H1 (cell line): ENCODE measurements around the gene GRIP1. TPM values are rescaled to one million over a fixed set of nuclear protein-coding genes. Genes with fewer than 3 reads are reported as not detected.

Experiments
- CTCF ChIA-PET: fragments of 300-600 bp; sonication (Branson Sonifier 250); formaldehyde crosslinking; loops from one replicate; lab custom pipeline; 2021; ENCODE audit not compliant: partially characterized antibody; lab: Charles Lee
- POLR2A ChIA-PET: fragments of 300-600 bp; sonication (Branson Sonifier 250); formaldehyde crosslinking; loops from one replicate; lab custom pipeline; 2021; ENCODE audit warnings: inconsistent platforms; ENCODE audit not compliant: partially characterized antibody; lab: Charles Lee
- DNase-seq, 2 experiments: peaks; one replicate each; pipeline versions ENCODE4 v3.0.0 to v3.0.0-alpha.2; 2010 to 2022; ENCODE audit warnings: low spot score in 2 of 2, low read depth in 1 of 2, mixed read lengths in 1 of 2
- FAIRE-seq: peaks from 2 replicates; lab custom pipeline; 2011; peaks lifted over from hg19 to GRCh38; lab: Jason Lieb, UNC
- H2AFZ ChIP-seq: 2 replicates; pipeline ENCODE4 v1.8.1; 2012; ENCODE audit warnings: low read length, inconsistent platforms
- H2AK5ac ChIP-seq: 2 replicates; pipeline ENCODE4 v1.6.1; 2013; ENCODE audit warnings: low read depth, low read length
- H2BK120ac ChIP-seq: replicated peaks from 2 replicates; pipeline ENCODE3; 2013; ENCODE audit warnings: low read depth, low read length, inconsistent platforms
- H2BK12ac ChIP-seq: 2 replicates; pipeline ENCODE4 v1.6.1; 2013; ENCODE audit warnings: low read depth, low read length
- H2BK15ac ChIP-seq: 2 replicates; pipeline ENCODE4 v1.6.1; 2013; ENCODE audit warnings: low read length
- H2BK20ac ChIP-seq: 2 replicates; pipeline ENCODE4 v1.6.1; 2013; ENCODE audit warnings: low read length
- H2BK5ac ChIP-seq: 2 replicates; pipeline ENCODE4 v1.6.1; 2013; ENCODE audit warnings: low read depth, low read length
- H3K14ac ChIP-seq: 2 replicates; pipeline ENCODE4 v1.6.1; 2013; ENCODE audit warnings: inconsistent platforms; ENCODE audit not compliant: insufficient read length
- H3K18ac ChIP-seq: 2 replicates; pipeline ENCODE4 v1.6.1; 2013; ENCODE audit warnings: low read length; ENCODE audit errors: extremely low read depth
- H3K23ac ChIP-seq: 2 replicates; pipeline ENCODE4 v1.6.1; 2013; ENCODE audit warnings: inconsistent platforms; ENCODE audit not compliant: insufficient read length
- H3K23me2 ChIP-seq: 2 replicates; pipeline ENCODE4 v1.6.1; 2013; ENCODE audit warnings: low read depth, low read length
- H3K27ac ChIP-seq: 2 replicates; pipeline ENCODE4 v1.6.1; 2011; ENCODE audit warnings: low read depth, low read length, inconsistent platforms
- H3K27me3 ChIP-seq, 4 experiments: replicated peaks in 1 of 4; 1 replicate in 1 of 4; 2 replicates in 3 of 4; pipeline versions ENCODE4 v1.6.1 to v1.8.1; 2011 to 2013; ENCODE audit warnings: low read length in 3 of 4, mild to moderate bottlenecking in 3 of 4, inconsistent platforms in 2 of 4, mixed read lengths in 2 of 4, moderate library complexity in 1 of 4; ENCODE audit not compliant: control insufficient read depth in 3 of 4, insufficient read depth in 3 of 4; ENCODE audit errors: extremely low read depth in 1 of 4
- H3K36me3 ChIP-seq, 4 experiments: 2 replicates each; pipeline versions ENCODE4 v1.6.1 to v1.8.1; 2011 to 2013; ENCODE audit warnings: mild to moderate bottlenecking in 4 of 4, low read length in 3 of 4, moderate library complexity in 2 of 4, control low read depth in 1 of 4, inconsistent platforms in 1 of 4; ENCODE audit not compliant: insufficient read depth in 4 of 4, control insufficient read depth in 2 of 4
- H3K4ac ChIP-seq: replicated peaks from 2 replicates; pipeline ENCODE3; 2013; ENCODE audit warnings: low read length, low read depth, mixed read lengths, inconsistent platforms; ENCODE audit not compliant: insufficient read length
- H3K4me1 ChIP-seq, 4 experiments: replicated peaks in 1 of 4; 1 replicate in 1 of 4; 2 replicates in 3 of 4; pipeline versions ENCODE4 v1.6.1 to v1.8.1; 2011 to 2013; ENCODE audit warnings: low read length in 3 of 4, inconsistent platforms in 2 of 4, mixed read lengths in 1 of 4; ENCODE audit not compliant: insufficient read depth in 4 of 4, control insufficient read depth in 3 of 4
- H3K4me2 ChIP-seq, 2 experiments: 2 replicates each; pipeline versions ENCODE4 v1.6.1 to v1.8.1; 2011 to 2013; ENCODE audit warnings: low read depth in 2 of 2, low read length in 2 of 2, control low read depth in 1 of 2, inconsistent platforms in 1 of 2, mild to moderate bottlenecking in 1 of 2; ENCODE audit not compliant: insufficient read depth in 1 of 2
- H3K4me3 ChIP-seq, 4 experiments: fragments of 200-600, 300-600 bp in 1 of 4; sonication (generic), shearing (Covaris generic), sonication (Bioruptor Twin) in 1 of 4; 2 replicates each; pipeline versions ENCODE4 v1.5.1 to v1.8.1; 2011 to 2016; ENCODE audit warnings: low read length in 4 of 4, low read depth in 3 of 4, control low read depth in 2 of 4, inconsistent platforms in 2 of 4, mild to moderate bottlenecking in 2 of 4, mixed read lengths in 1 of 4, moderate library complexity in 1 of 4; ENCODE audit not compliant: insufficient read depth in 2 of 4; ENCODE audit errors: extremely low read depth in 1 of 4
- H3K56ac ChIP-seq: replicated peaks from 2 replicates; pipeline ENCODE3; 2013; ENCODE audit warnings: low read depth, mild to moderate bottlenecking, mixed read lengths, low read length, inconsistent platforms; ENCODE audit not compliant: insufficient read length
- H3K79me1 ChIP-seq: 2 replicates; pipeline ENCODE4 v1.6.1; 2013; ENCODE audit warnings: low read depth, low read length, control low read depth
- H3K79me2 ChIP-seq, 2 experiments: 2 replicates each; pipeline versions ENCODE4 v1.6.1 to v1.8.1; 2012 to 2013; ENCODE audit warnings: low read length in 2 of 2, mild to moderate bottlenecking in 2 of 2, inconsistent platforms in 1 of 2; ENCODE audit not compliant: insufficient read depth in 2 of 2, control insufficient read depth in 1 of 2
- H3K9ac ChIP-seq, 4 experiments: replicated peaks in 1 of 4; 1 replicate in 1 of 4; 2 replicates in 3 of 4; pipeline versions ENCODE4 v1.6.1 to v1.8.1; 2011 to 2013; ENCODE audit warnings: low read depth in 3 of 4, low read length in 3 of 4, control low read depth in 2 of 4, mild to moderate bottlenecking in 2 of 4, moderate library complexity in 2 of 4, inconsistent platforms in 1 of 4; ENCODE audit errors: extremely low read depth in 1 of 4
- H3K9me3 ChIP-seq, 2 experiments: 2 replicates each; pipeline versions ENCODE4 v1.6.1 to v1.8.1; 2012 to 2013; ENCODE audit warnings: mild to moderate bottlenecking in 2 of 2, moderate library complexity in 2 of 2, control low read depth in 1 of 2, inconsistent platforms in 1 of 2, low read depth in 1 of 2, low read length in 1 of 2, mixed read lengths in 1 of 2; ENCODE audit not compliant: insufficient read depth in 2 of 2
- H4K20me1 ChIP-seq, 2 experiments: replicated peaks in 1 of 2; 2 replicates each; pipeline versions ENCODE3 to v1.8.1; 2011 to 2013; ENCODE audit warnings: inconsistent platforms in 2 of 2, low read length in 2 of 2, mild to moderate bottlenecking in 1 of 2; ENCODE audit not compliant: insufficient read depth in 2 of 2, control insufficient read depth in 1 of 2
- H4K5ac ChIP-seq: 2 replicates; pipeline ENCODE4 v1.6.1; 2013; ENCODE audit warnings: low read length, low read depth, mixed read lengths, inconsistent platforms; ENCODE audit not compliant: insufficient read length
- H4K8ac ChIP-seq: 2 replicates; pipeline ENCODE4 v1.8.0; 2013; ENCODE audit warnings: mild to moderate bottlenecking, moderate library complexity, low read length, inconsistent platforms; ENCODE audit not compliant: insufficient read depth; ENCODE audit errors: extremely low read depth
- H4K91ac ChIP-seq: replicated peaks from 2 replicates; pipeline ENCODE3; 2013; ENCODE audit warnings: low read length, mixed read lengths, inconsistent platforms; ENCODE audit not compliant: insufficient read length
- CBX8 ChIP-seq: fragments of 300-800, 300-1000 bp; sonication (generic); IDR thresholded peaks from 2 replicates; pipeline ENCODE4 v1.7.1; 2016; ENCODE audit warnings: low read depth, low read length, borderline replicate concordance
- CHD1 ChIP-seq: IDR thresholded peaks from 2 replicates; pipeline ENCODE4 v1.6.1; 2012; ENCODE audit warnings: low read depth, low read length, improper control_type of control experiment
- CHD2 ChIP-seq: IDR thresholded peaks from 2 replicates; pipeline ENCODE4 v1.6.1; 2012; ENCODE audit warnings: low read length, improper control_type of control experiment
- CTBP2 ChIP-seq: IDR thresholded peaks from 2 replicates; pipeline ENCODE4 v1.7.0; 2011; ENCODE audit warnings: borderline replicate concordance, mild to moderate bottlenecking, moderate library complexity, mixed read lengths, low read length; ENCODE audit not compliant: insufficient read depth, insufficient read length
- EP300 ChIP-seq, 2 experiments: IDR thresholded peaks; 1 replicate in 1 of 2; 2 replicates in 1 of 2; pipeline ENCODE4 v1.6.1; 2011 to 2012; ENCODE audit warnings: low read depth in 2 of 2, low read length in 2 of 2, mild to moderate bottlenecking in 2 of 2, borderline replicate concordance in 1 of 2, inconsistent platforms in 1 of 2, moderate library complexity in 1 of 2
- NANOG ChIP-seq: IDR thresholded peaks from 2 replicates; pipeline ENCODE4 v1.6.1; 2011; ENCODE audit warnings: low read length, low read depth, mild to moderate bottlenecking, inconsistent platforms; ENCODE audit not compliant: insufficient read depth, poor library complexity, severe bottlenecking
- NRF1 ChIP-seq: IDR thresholded peaks from 2 replicates; pipeline ENCODE4 v1.6.1; 2011; ENCODE audit warnings: mild to moderate bottlenecking, low read depth, low read length, improper control_type of control experiment
- RBBP5 ChIP-seq: IDR thresholded peaks from 2 replicates; pipeline ENCODE4 v1.7.1; 2012; ENCODE audit warnings: low read depth, mild to moderate bottlenecking, inconsistent platforms, low read length, moderate library complexity, borderline replicate concordance
- SP1 ChIP-seq: IDR thresholded peaks from 2 replicates; pipeline ENCODE4 v1.6.1; 2011; ENCODE audit warnings: low read depth, low read length
- ZNF274 ChIP-seq: IDR thresholded peaks from 2 replicates; pipeline ENCODE4 v1.7.0; 2012; ENCODE audit warnings: low read length, borderline replicate concordance; ENCODE audit errors: extremely low read depth
- WGBS, 2 experiments: shearing (Covaris generic) in 1 of 2; methylation state at CpG; one replicate each; pipeline versions ENCODE4 v1.1.6 to v1.1.7; 2013 to 2015; ENCODE audit warnings: low lambda C conversion rate in 2 of 2, mixed read lengths in 2 of 2, inconsistent platforms in 1 of 2, low coverage in 1 of 2, missing lambda C conversion rate in 1 of 2; ENCODE audit not compliant: insufficient replicate concordance in 2 of 2, insufficient coverage in 1 of 2, insufficient read length in 1 of 2; ENCODE audit errors: extremely low coverage in 1 of 2, missing lambda C conversion rate in 1 of 2; 5-methylcytosine and 5-hydroxymethylcytosine counted together
- polyA plus RNA-seq, 7 experiments: library from polyadenylated mRNA; depleted of rRNA in 3 of 7; stranded (reverse) in 5 of 7; unstranded in 2 of 7; fragments of >200 nt in 5 of 7; fragments of 200-250 nt in 2 of 7; gene quantifications; 1 replicate in 5 of 7; 2 replicates in 1 of 7; 4 replicates in 1 of 7; pipeline versions ENCODE4 v1.2.1 to v1.2.3, GENCODE V29; 2011 to 2013; ENCODE audit warnings: missing spikeins in 2 of 7, mixed read lengths in 2 of 7
- total RNA-seq: library from RNA; stranded (reverse); fragmentation: NEBNext Ultra II Directional; extraction: Animal tissue kit (Norgen Biotek cat#: 25700); gene quantifications from 2 replicates; pipeline ENCODE4 v1.2.1, GENCODE V29; 2021
- TF ChIP-seq, protein P1 (sequence below), 3 experiments: IDR thresholded peaks; 1 replicate in 2 of 3; 2 replicates in 1 of 3; pipeline versions ENCODE4 v1.5.1 to v1.6.1; 2011; ENCODE audit warnings: low read length in 3 of 3, mild to moderate bottlenecking in 3 of 3, inconsistent platforms in 2 of 3, low read depth in 1 of 3, moderate library complexity in 1 of 3; ENCODE audit not compliant: insufficient read depth in 1 of 3; ENCODE audit errors: control extremely low read depth in 1 of 3

GRIP1 gene
- total and polyA plus RNA-seq, 2 of the 8 experiments (the other 6 are each of a cell fraction or from before 2014, with no cell fraction given): 4.5 to 27.3 TPM

DNA sequence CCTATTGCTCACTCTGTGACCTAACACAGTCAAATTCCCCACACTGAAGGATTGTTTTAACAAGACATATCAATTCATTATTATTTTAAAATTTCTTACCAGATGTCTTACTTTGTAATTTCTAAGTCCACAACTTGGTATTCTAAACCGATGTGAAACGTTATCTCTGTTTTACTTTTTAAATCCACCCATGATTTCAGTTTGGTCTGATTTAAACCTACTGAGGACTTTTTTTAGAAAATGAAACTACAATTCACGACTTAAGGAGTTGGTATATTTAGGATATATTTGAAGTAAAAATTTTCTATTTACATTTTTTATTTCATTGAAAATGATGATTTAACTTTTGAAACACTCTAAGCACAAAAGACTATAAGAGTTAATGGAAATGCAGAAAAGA, 35.1 kb upstream of the GRIP1 start:
- Histone ChIP-seq H3K23me2 (peaks cover 4% of the 10 kb centered on the region; the same call in 1 of the 2 replicates), H2BK12ac (no peak overlapping the region), H3K14ac (no peak overlapping the region), H3K23ac (no peak overlapping the region), H3K27ac (no peak overlapping the region), H3K4me2 (no peak overlapping the region), H3K36me3 (no peaks in the 10 kb centered on the region), H3K4ac (no peak overlapping the region), H4K20me1 (no peaks in the 10 kb centered on the region), H2AK5ac (no peak overlapping the region), H3K79me2 (no peaks in the 10 kb centered on the region), H2BK5ac (no peak overlapping the region), H3K4me1 (peaks cover 0 to 2% (median 0%) of the 10 kb centered on the region in 4 experiments; a peak in 1 of 7 replicates), H3K79me1 (no peaks in the 10 kb centered on the region), H3K27me3 (no peaks in the 10 kb centered on the region), H3K18ac (no peak overlapping the region), H3K56ac (no peak overlapping the region), H4K5ac (no peak overlapping the region), H2BK15ac (no peak overlapping the region), H2AFZ (no peak overlapping the region), H3K9ac (no peak overlapping the region), H4K8ac (no peak overlapping the region), H2BK120ac (no peak overlapping the region), H2BK20ac (no peak overlapping the region), H3K4me3 (no peak overlapping the region), H3K9me3 (no peaks in the 10 kb centered on the region), H4K91ac (no peak overlapping the region)
- DNase-seq: no peak
- CTCF ChIA-PET: no interaction called here
- POLR2A ChIA-PET: interaction anchor here (0.8 kb wide), 1 partner anchor 13 kb away, joined by 3 read pairs; no protein-coding TSS in a partner anchor
- FAIRE-seq: no peak
- 89% methylated on average over 3 of the region's 3 CpGs; no CpG with 5 or more reads in 1 of the 2 experiments for WGBS, 2 experiments
- TF ChIP-seq CBX8 (no peak), ZNF274 (no peak), CHD1 (no peak), NANOG (no peak), SP1 (no peak), CTBP2 (no peak), RBBP5 (no peak), NRF1 (no peak), EP300 (IDR thresholded peaks at IDR 0.05; ENCODE audit: borderline replicate concordance in 1 of 2, low read depth in 2 of 2, low read length in 2 of 2) (no peak), CHD2 (no peak)
- TF ChIP-seq, protein P1, sequence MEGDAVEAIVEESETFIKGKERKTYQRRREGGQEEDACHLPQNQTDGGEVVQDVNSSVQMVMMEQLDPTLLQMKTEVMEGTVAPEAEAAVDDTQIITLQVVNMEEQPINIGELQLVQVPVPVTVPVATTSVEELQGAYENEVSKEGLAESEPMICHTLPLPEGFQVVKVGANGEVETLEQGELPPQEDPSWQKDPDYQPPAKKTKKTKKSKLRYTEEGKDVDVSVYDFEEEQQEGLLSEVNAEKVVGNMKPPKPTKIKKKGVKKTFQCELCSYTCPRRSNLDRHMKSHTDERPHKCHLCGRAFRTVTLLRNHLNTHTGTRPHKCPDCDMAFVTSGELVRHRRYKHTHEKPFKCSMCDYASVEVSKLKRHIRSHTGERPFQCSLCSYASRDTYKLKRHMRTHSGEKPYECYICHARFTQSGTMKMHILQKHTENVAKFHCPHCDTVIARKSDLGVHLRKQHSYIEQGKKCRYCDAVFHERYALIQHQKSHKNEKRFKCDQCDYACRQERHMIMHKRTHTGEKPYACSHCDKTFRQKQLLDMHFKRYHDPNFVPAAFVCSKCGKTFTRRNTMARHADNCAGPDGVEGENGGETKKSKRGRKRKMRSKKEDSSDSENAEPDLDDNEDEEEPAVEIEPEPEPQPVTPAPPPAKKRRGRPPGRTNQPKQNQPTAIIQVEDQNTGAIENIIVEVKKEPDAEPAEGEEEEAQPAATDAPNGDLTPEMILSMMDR (IDR thresholded peaks at IDR 0.05; ENCODE audit: control extremely low read depth in 1 of 3, insufficient read depth in 1 of 3, low read depth in 1 of 3, low read length in 3 of 3): no peak
